NK-92 (cell line): Measurements from ENCODE around the gene COPA.
"Not testable (repeated sequence)": the region's sequence is repeated elsewhere in the genome, so short reads cannot be mapped to it uniquely, and the experiment has no call there.

Source experiments
- DNase-seq: peaks from one replicate; lab custom pipeline; 2025; ENCODE audit not compliant: unreplicated experiment; lab: John Stamatoyannopoulos, UW

The COPA gene

GRCh38 chr1:160328184-160328583 lies 14.9 kb downstream of the COPA start:
- no peak for DNase-seq

GRCh38 chr1:160326418-160326817 lies 16.6 kb downstream of the COPA start:
- no peak for DNase-seq

- no peak for DNase-seq
Measured at GRCh38 chr1:160325252-160325651, 17.8 kb downstream of the COPA start.

- DNase-seq: no peak
Measured at GRCh38 chr1:160322831-160323230, 20.2 kb downstream of the COPA start.

DNA sequence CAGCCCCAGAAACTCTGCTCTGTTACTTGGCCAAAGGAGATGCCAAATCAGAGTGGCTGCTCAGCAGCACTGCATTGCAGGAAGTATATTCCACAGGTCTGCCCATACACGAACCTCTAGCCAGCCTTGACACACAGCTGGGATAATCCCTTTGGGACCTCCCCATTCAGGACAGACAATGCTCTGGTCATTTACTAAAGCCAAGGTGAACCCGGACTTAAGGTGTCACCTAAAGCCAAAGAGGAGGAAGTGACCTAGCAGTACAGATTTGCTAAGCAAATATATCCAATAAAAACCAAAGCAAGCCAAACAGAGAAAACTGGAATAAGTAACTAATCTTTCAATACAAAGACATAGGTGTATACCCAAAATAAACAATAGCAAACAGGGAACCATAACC lies 27.7 kb downstream of the COPA start:
- DNase-seq: no peak

- DNase-seq: no peak
Measured at GRCh38 chr1:160309571-160309970, 33.5 kb downstream of the COPA start.

GRCh38 chr1:160309185-160309557 lies 33.9 kb downstream of the COPA start:
- DNase-seq: no peak

- DNase-seq: no peak
Measured at GRCh38 chr1:160308451-160309184, 34.4 kb downstream of the COPA start.

- no peak for DNase-seq
Measured at GRCh38 chr1:160307118-160307791, 35.8 kb downstream of the COPA start.

DNA sequence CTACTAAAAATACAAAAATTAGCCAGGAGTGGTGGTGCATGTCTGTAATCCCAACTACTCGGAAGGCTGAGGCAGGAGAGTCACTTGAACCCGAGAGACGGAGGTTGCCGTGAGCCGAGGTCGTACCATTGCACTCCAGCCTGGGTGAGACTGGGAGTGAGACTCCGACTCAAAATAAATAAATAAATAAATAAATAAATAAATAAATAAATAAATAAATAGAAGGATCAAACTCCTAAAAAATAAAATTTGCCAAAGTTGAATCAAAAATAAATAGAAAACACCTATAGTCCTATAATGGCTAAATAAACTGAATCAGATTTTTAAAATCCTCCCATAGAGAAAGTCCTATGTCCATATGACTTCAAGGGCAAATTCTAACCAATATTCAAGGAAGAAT lies 42.9 kb downstream of the COPA start:
- DNase-seq: no peak

DNA sequence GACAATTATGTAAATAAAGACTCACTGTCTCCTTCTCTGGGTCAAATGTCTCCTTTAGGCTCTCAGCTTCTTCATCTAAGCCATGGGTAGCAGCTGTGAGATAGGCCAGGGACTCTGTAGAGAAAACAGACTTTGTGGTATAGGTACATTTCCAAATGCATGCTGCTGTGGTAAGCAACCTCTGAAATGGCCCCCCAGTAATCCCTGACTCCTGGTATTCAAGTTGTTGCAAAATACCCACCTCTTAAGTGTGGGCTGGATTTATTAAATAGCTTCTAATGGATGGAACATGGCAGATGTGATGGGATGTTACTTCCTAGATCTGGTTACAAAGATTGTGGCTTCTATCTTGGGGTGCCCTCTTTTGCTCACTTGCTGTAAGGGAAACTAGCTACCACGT lies 47.0 kb downstream of the COPA start:
- no peak for DNase-seq

DNA sequence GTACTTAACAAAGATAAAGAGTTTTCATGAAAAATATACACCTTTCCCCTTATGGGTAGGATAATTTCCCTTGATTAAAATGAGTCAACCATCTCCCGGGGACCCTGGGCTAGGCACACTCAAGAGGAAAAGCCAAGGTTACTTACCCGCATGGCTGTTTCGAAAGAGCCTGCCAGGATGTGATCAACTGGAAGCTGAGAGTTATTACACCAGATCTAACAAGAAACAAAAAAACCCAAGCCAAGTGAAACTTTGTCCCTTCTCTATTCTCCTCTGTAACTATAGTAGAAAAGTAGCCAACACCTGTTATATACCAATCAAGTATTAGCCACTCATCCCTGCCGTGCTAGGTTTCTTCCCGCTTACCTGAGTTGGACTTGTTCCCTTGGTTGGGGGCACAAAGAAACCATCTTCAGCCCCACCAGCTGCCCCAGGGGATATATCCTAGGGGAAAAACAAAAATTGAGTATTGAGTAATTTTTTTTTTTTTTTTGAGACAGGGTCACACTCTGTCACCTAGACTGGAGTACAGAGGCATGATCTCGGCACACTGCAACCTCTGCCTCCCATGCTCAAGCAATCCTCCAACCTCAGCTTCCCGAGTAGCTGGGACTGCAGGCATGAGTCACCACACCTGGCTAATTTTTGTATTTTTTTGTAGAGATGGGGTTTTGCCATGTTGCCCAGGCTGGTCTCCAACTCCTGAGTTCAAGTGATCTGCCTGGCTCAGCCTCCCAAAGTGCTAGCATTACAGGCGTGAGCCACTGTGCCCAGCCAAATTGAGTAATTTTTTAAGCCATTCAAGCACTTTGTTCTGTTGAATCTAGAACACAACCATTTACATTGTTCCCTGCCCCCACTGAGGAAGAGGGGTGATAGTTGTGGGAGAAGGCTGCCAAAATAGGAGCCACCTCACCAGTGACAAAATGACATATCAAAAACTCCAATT lies 49.8 kb downstream of the COPA start:
- no peak for DNase-seq

DNA sequence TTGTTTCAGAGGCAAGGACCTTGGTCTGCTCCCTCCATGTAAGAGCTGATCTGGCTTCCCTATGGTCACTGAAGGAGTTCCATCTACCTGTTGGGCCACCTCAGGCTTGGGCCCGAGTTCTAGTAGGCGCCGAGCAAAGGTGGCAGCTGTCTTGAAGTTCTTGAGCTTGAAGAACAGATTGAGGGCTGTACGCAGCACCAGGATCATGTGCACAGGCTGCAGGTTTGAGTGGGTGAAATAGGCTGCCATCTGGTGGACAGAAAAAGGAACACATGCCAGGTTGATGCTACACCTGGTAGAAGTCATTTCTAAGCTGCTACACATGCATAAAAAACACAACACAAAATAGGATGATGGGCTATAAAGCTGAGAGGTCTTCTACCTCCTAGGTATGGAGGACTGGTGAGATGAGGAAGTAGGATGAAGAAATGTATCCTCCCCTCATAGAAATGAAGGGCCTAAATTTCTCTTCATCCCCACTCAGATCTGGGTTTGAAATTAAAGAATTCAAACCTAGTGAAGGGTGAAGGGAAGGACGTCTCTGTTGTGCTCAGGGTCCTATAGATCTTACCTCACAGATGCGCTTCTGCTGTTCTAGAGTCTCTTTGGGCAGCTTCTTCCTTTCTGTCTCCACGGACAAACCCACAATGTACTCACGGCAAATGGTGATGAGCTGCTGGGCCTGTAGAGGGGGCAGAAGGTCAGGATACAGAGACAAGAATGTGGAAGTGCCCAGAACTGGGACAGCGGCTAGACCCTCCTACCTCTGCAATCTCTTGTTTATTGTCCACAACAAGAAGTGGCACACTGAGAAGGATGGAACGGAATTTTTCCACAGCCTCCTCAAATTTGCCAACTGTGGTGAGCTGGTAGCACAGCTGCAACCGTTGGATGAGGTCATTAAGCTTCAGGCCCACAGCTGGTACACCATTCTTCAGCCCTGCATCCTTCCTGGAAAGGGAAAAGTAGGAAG lies 51.5 kb downstream of the COPA start:
- DNase-seq: no peak

GRCh38 chr1:160287769-160288168 lies 55.3 kb downstream of the COPA start:
- not testable (repeated sequence) for DNase-seq

- no peak for DNase-seq
Measured at GRCh38 chr1:160285506-160285905, 57.5 kb downstream of the COPA start.

GRCh38 chr1:160284782-160285344 lies 58.2 kb downstream of the COPA start, which contains the start of gene PEX19:
TSS of gene PEX19 (minus strand) at chr1:160285133. CDS start at chr1:160285124, 9 bp downstream.
- peak; percentile 34 for DNase-seq

DNA sequence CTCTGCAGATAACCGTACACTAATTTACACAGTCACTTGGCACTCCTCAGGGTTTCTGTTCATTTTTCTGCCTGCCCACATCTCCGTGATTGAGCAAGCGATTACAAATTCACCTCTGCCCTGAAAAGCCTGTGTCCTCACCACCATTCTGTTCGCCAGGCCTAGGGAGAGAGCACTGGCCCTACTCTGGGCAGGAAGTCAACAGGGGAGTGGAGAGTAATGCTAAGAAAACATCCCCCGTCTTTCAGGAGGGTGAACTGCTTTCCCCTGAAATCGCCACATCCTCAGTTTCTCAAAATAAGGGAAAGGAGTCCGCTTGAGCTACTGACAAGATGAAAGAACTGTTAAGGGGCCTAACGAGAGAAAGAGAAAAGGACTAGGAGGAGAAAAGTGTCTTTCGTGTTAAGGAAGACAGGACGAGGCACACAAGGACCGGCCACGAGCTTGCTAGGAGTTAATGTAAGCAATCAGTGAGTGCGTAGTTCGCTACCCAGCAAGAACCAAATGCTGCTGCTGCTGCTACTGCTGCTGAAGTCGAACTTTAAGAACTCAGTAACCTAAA lies 58.7 kb downstream of the COPA start:
- no peak for DNase-seq

- no peak for DNase-seq
Measured at GRCh38 chr1:160282807-160283206, 60.2 kb downstream of the COPA start.

GRCh38 chr1:160277987-160278386 lies 65.1 kb downstream of the COPA start:
- no peak for DNase-seq

- DNase-seq: no peak
Measured at GRCh38 chr1:160277330-160277729, 65.7 kb downstream of the COPA start.
